Fibroblast of lung (primary cell): ENCODE results near the gene MEGF6. TPM values are rescaled to one million over a fixed set of nuclear protein-coding genes. Genes with fewer than 3 reads are reported as not detected.

Experiments
- DNase-seq, 2 donors: peaks; one replicate each; pipeline versions ENCODE4 v3.0.0 to v3.0.0-alpha.2; 2010; ENCODE audit warnings: low read depth in 2 of 2
- H2AFZ ChIP-seq: 2 replicates; pipeline ENCODE4 v1.5.1; 2012; ENCODE audit warnings: low read length, control low read depth, inconsistent platforms
- H3K27ac ChIP-seq: 2 replicates; pipeline ENCODE4 v1.5.1; 2011; ENCODE audit warnings: low read length, control low read depth; ENCODE audit not compliant: insufficient read depth
- H3K27me3 ChIP-seq: 2 replicates; pipeline ENCODE4 v1.5.1; 2011; ENCODE audit warnings: mild to moderate bottlenecking, low read length; ENCODE audit not compliant: control insufficient read depth, insufficient read depth
- H3K36me3 ChIP-seq: 2 replicates; pipeline ENCODE4 v1.5.1; 2011; ENCODE audit warnings: low read length; ENCODE audit not compliant: control insufficient read depth, insufficient read depth
- H3K4me1 ChIP-seq: 2 replicates; pipeline ENCODE4 v1.5.1; 2011; ENCODE audit warnings: low read length; ENCODE audit not compliant: control insufficient read depth, insufficient read depth; ENCODE audit errors: extremely low read depth
- H3K4me2 ChIP-seq: 2 replicates; pipeline ENCODE4 v1.5.1; 2011; ENCODE audit warnings: low read length, control low read depth; ENCODE audit not compliant: insufficient read depth; ENCODE audit errors: extremely low read depth
- H3K4me3 ChIP-seq, 4 experiments: fragments of 200-600 bp in 1 of 4; sonication (generic) in 1 of 4; replicated peaks in 1 of 4; 2 replicates each; pipeline ENCODE4 v1.5.1; 2011 to 2016; ENCODE audit warnings: low read length in 4 of 4, low read depth in 3 of 4, mild to moderate bottlenecking in 3 of 4, control low read depth in 2 of 4, inconsistent platforms in 1 of 4, mixed read lengths in 1 of 4; ENCODE audit not compliant: insufficient read depth in 1 of 4; ENCODE audit errors: control extremely low read depth in 1 of 4
- H3K79me2 ChIP-seq: 2 replicates; pipeline ENCODE4 v1.5.1; 2012; ENCODE audit warnings: mild to moderate bottlenecking, low read length, inconsistent platforms; ENCODE audit not compliant: control insufficient read depth, insufficient read depth
- H3K9ac ChIP-seq: 2 replicates; pipeline ENCODE4 v1.5.1; 2011; ENCODE audit warnings: mild to moderate bottlenecking, low read length, control low read depth; ENCODE audit not compliant: insufficient read depth
- H3K9me3 ChIP-seq: 2 replicates; pipeline ENCODE4 v1.5.1; 2012; ENCODE audit warnings: low read depth, low read length; ENCODE audit not compliant: control insufficient read depth, insufficient read depth
- H4K20me1 ChIP-seq: 2 replicates; pipeline ENCODE4 v1.5.1; 2011; ENCODE audit warnings: low read length; ENCODE audit not compliant: control insufficient read depth, insufficient read depth; ENCODE audit errors: extremely low read depth
- EZH2 ChIP-seq: IDR thresholded peaks from 2 replicates; pipeline ENCODE4 v1.5.1; 2012; ENCODE audit warnings: low read length, control low read depth, mild to moderate bottlenecking; ENCODE audit errors: missing control alignments
- polyA plus RNA-seq, 2 donors: library from polyadenylated mRNA; depleted of rRNA in 1 of 2; stranded (reverse) in 1 of 2; unstranded in 1 of 2; fragments of >200 nt; gene quantifications; 2 replicates each; pipeline ENCODE4 v1.2.1, GENCODE V29; 2011 to 2012; ENCODE audit warnings: missing spikeins in 1 of 2
- total RNA-seq: library from RNA; depleted of rRNA; stranded (reverse); fragments of >200 nt; gene quantifications from 2 replicates; pipeline ENCODE4 v1.2.1, GENCODE V29; 2014
- TF ChIP-seq, protein P1 (sequence below), 2 donors: IDR thresholded peaks in 1 of 2; conservative IDR thresholded peaks in 1 of 2; 1 replicate in 1 of 2; 2 replicates in 1 of 2; pipeline ENCODE4 v1.5.1; 2011 to 2012; ENCODE audit warnings: low read length in 2 of 2, control low read depth in 1 of 2, inconsistent platforms in 1 of 2, low read depth in 1 of 2, mild to moderate bottlenecking in 1 of 2

The MEGF6 gene
- total and polyA plus RNA-seq, 2 donors (not counting 1 experiment from before 2014, with no cell fraction given) = 1.6 to 11.6 TPM

DNA sequence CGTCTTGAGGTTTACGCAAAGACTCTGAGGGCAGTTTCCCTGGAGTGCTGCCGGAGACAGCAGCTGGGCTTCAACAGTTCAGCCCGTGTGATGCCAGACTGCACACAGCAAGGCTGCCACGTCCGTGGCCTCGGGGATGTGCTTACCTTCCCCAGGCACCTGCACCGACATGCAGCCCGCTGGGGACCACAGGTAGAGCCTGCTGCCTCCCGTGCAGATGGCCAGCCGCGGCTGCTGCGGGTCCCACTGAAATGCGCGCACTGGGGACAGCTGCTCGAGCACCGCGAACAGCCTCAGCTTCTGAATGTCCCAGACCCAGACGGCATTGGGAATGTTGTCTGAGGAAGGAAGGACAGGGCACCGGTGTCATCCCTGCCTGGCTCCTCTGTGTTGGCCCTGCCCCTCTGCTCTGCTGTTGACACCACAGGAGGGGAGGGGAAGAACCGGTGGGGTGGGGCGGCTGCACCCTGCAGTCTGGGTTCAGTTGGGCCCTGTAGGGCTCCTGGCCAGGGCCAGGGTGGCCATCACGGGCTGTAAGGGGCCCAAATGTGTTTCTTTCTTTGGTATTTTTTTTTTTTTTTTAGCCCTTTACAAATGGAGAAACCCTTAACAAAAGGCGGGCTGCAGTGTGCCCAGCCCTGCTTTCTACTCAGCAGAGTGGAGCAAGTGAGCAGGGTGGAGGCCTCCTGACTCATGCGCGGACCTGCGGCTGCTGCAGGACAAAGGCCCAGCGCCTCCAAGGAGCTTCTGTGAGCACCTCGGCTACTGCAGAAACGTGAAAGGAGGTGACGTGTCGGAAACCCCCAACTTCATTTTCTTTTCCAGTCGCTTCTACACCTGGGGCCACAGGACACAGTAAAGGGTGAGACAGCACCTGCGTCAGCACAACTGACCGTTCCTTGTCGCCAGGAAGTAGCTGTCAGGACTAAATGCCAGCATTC, 20.3 kb upstream of the MEGF6 start:
- Histone ChIP-seq H3K9ac (no peak overlapping the region), H4K20me1 (no peaks in the 10 kb centered on the region), H3K9me3 (no peaks in the 10 kb centered on the region), H3K36me3 (peaks cover 20% of the 10 kb centered on the region), H3K79me2 (no peaks in the 10 kb centered on the region), H3K4me3 (no peak overlapping the region), H3K4me1 (no peaks in the 10 kb centered on the region), H3K27me3 (no peaks in the 10 kb centered on the region), H3K4me2 (no peak overlapping the region), H3K27ac (no peak overlapping the region), H2AFZ (no peak overlapping the region)
- TF ChIP-seq, protein P1, sequence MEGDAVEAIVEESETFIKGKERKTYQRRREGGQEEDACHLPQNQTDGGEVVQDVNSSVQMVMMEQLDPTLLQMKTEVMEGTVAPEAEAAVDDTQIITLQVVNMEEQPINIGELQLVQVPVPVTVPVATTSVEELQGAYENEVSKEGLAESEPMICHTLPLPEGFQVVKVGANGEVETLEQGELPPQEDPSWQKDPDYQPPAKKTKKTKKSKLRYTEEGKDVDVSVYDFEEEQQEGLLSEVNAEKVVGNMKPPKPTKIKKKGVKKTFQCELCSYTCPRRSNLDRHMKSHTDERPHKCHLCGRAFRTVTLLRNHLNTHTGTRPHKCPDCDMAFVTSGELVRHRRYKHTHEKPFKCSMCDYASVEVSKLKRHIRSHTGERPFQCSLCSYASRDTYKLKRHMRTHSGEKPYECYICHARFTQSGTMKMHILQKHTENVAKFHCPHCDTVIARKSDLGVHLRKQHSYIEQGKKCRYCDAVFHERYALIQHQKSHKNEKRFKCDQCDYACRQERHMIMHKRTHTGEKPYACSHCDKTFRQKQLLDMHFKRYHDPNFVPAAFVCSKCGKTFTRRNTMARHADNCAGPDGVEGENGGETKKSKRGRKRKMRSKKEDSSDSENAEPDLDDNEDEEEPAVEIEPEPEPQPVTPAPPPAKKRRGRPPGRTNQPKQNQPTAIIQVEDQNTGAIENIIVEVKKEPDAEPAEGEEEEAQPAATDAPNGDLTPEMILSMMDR (conservative IDR thresholded peaks at IDR 0.05 in 1 of 2, IDR thresholded peaks at IDR 0.05 in 1 of 2; ENCODE audit: low read depth in 1 of 2, low read length in 2 of 2) = no peak
- TF ChIP-seq EZH2 = no peak
- DNase-seq = no peak

DNA sequence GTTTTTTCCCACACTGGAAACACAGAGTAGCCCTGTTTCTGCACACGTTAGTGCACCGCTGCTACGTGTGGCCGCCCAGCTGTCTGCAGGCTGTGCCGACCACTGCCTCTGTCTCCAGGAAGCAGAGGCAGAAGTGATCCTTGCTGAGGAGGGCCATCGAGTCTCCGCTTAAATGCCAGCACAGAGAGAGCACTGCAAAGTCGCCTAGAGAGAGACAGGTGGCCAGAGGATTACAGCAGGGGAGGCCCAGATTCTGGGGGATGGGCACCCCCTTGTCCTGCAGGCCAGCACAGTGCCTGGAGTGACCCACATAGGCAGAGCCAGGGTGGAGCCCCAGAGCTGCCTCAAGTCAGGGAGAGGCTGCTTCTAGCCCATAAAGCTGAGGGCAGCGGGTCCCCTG, 19.6 kb upstream of the MEGF6 start:
- H3K9me3 ChIP-seq = no peaks in the 10 kb centered on the region
- H3K27me3 ChIP-seq = no peaks in the 10 kb centered on the region
- no peak overlapping the region for H3K9ac ChIP-seq
- no peaks in the 10 kb centered on the region for H4K20me1 ChIP-seq
- H2AFZ ChIP-seq = no peak overlapping the region
- H3K4me2 ChIP-seq = no peak overlapping the region
- TF ChIP-seq, protein P1 (conservative IDR thresholded peaks at IDR 0.05 in 1 of 2, IDR thresholded peaks at IDR 0.05 in 1 of 2; ENCODE audit: low read depth in 1 of 2, low read length in 2 of 2) = no peak
- TF ChIP-seq EZH2 = no peak
- DNase-seq = no peak
- no peak overlapping the region for H3K4me3 ChIP-seq
- H3K79me2 ChIP-seq = no peaks in the 10 kb centered on the region
- no peaks in the 10 kb centered on the region for H3K4me1 ChIP-seq
- H3K27ac ChIP-seq = no peak overlapping the region
- peaks cover 17% of the 10 kb centered on the region for H3K36me3 ChIP-seq

DNA sequence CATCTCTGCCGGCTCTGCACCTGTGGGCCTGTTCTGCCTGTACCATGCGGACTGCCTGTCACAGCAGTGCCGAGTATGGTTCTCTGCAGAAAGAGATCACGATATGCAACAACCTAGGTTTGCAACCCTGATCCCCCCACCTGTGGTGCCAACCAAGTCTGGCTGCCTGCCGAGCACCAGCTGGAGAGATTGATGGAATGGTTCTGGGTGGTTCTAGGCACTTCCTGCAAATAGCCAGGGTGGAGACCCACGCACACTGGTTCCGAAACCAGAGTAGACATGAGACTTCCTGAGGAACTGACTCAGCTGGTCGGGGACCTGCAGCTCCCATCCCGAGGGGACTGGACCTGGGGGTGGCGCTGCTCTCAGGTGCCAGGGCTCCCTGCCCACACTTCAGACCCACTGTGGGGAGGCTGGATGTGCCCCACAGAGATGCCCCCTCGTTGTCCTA, 18.9 kb upstream of the MEGF6 start:
- H3K4me1 ChIP-seq = no peaks in the 10 kb centered on the region
- H3K36me3 ChIP-seq = peaks cover 17% of the 10 kb centered on the region
- DNase-seq = no peak
- no peak for TF ChIP-seq EZH2
- TF ChIP-seq, protein P1 (conservative IDR thresholded peaks at IDR 0.05 in 1 of 2, IDR thresholded peaks at IDR 0.05 in 1 of 2; ENCODE audit: low read depth in 1 of 2, low read length in 2 of 2) = no peak
- no peak overlapping the region for H3K4me2 ChIP-seq
- H3K27me3 ChIP-seq = no peaks in the 10 kb centered on the region
- H2AFZ ChIP-seq = no peak overlapping the region
- H3K9ac ChIP-seq = no peak overlapping the region
- H4K20me1 ChIP-seq = no peaks in the 10 kb centered on the region
- peaks cover 5% of the 10 kb centered on the region for H3K79me2 ChIP-seq
- H3K27ac ChIP-seq = no peak overlapping the region
- H3K9me3 ChIP-seq = no peaks in the 10 kb centered on the region
- no peak overlapping the region for H3K4me3 ChIP-seq
